Adipocyte (in vitro differentiated cells): Measurements from ENCODE around the gene CRACR2B.
A peak's percentile ranks its signal among the peaks of the same experiment; 100 is the strongest.

Experiments
- DNase-seq: peaks from one replicate; pipeline ENCODE4 v3.0.0-alpha.2; 2015; ENCODE audit warnings: low read depth
- H3K27me3 ChIP-seq: replicated peaks from 2 replicates; pipeline ENCODE4 v1.7.0; 2013; ENCODE audit warnings: mild to moderate bottlenecking, low read length, moderate library complexity; ENCODE audit not compliant: control insufficient read depth, insufficient read depth
- H3K36me3 ChIP-seq: 2 replicates; pipeline ENCODE4 v1.7.0; 2013; ENCODE audit warnings: low read length, mild to moderate bottlenecking, moderate library complexity; ENCODE audit not compliant: control insufficient read depth, insufficient read depth, severe bottlenecking
- H3K4me1 ChIP-seq: 2 replicates; pipeline ENCODE4 v1.7.0; 2013; ENCODE audit warnings: mild to moderate bottlenecking, low read length, moderate library complexity; ENCODE audit not compliant: control insufficient read depth, insufficient read depth
- H3K4me3 ChIP-seq: 2 replicates; pipeline ENCODE4 v1.7.0; 2013; ENCODE audit warnings: mild to moderate bottlenecking, low read length, moderate library complexity
- H3K9ac ChIP-seq: 2 replicates; pipeline ENCODE4 v1.7.0; 2013; ENCODE audit warnings: mild to moderate bottlenecking, low read length, moderate library complexity
- H3K9me3 ChIP-seq: 2 replicates; pipeline ENCODE4 v1.7.0; 2013; ENCODE audit warnings: mild to moderate bottlenecking, low read length, moderate library complexity; ENCODE audit not compliant: control insufficient read depth

CRACR2B gene

DNA sequence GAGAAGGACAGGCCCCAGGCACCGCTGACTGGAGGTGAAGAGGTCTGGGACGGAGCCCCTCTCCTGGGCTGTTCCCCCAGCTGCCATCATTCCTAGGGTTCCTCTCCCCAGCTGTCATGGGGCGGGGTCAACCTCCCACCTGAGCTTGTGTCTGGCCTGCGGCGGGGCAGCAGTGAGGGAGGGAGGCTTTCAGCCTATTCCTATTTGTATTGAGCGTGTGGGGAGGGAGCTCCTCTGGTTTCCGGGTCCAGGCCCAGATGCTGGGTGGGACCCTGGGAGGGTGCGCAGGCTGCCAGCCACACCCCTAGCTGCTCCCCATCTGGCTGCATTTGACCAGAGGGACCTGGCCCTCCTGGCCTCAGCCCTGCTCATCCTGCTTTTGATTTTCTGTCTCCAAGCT lies 28.7 kb downstream of the CRACR2B start:
- Histone ChIP-seq H3K9me3 (no peaks in the 10 kb centered on the region), H3K36me3 (no peaks in the 10 kb centered on the region), H3K9ac (no peak overlapping the region), H3K4me3 (no peak overlapping the region), H3K27me3 (no peaks in the 10 kb centered on the region), H3K4me1 (peaks cover 10% of the 10 kb centered on the region)
- DNase-seq, result no peak

DNA sequence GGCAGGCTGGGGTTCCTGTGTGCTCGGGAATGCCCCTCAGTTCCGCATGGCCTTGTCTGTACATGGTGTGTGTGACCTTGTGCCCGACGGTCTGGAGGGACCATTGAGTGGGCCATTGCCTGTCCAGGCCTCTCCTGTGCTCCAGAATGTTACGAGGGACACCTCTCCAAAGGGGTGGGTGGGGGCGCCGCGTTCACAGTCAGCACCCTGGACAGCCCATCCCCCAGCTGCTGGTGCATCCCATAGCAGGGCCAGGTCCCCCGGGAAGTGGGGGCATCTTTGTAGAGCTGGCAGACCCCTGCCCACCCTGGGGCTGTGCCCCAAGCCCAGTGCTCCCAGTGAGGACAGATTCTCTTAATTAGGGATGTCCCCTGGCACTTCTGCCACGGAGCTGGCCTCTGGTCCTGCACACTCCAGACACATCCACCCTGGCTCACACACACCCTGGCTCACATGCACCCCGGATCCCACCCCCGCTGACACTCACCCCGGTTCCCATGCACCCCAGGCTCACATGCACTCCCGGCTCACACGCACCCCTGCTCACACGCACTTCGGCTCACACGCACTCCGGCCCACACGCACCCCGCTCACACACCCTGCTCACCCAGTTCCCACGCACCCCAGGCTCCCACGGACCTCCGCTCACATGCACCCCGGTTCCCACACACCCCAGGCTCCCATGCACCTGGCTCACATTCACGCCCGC lies 30.5 kb downstream of the CRACR2B start:
- Histone ChIP-seq H3K4me3 (no peak overlapping the region), H3K9me3 (no peaks in the 10 kb centered on the region), H3K36me3 (no peaks in the 10 kb centered on the region), H3K9ac (no peak overlapping the region), H3K27me3 (no peaks in the 10 kb centered on the region), H3K4me1 (peaks cover 10% of the 10 kb centered on the region)
- no peak for DNase-seq

DNA sequence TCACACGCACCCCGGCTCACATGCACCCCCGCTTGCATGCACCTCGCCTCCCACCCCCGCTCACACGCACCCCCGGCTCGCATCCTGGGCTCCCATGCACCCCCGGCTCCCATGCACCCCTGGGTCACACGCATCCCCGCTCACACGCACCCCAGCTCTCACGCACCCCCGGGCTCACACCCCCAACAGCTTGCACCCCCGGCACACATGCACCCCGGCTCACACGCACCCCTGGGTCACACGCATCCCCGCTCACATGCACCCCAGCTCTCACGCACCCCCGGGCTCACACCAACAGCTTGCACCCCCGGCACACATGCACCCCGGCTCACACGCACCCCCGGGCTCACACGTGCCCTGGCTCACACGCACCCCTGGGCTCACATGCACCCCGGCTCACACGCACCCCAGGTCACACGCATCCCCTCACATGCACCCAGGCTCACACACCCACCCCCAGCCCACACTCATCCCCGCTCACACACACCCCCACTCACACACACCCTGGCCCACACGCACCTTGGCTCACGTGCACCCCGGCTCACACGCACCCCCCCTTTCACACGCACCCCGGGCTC lies 31.1 kb downstream of the CRACR2B start:
- Histone ChIP-seq H3K36me3 (peaks cover under 1% of the 10 kb centered on the region), H3K9ac (no peak overlapping the region), H3K27me3 (no peaks in the 10 kb centered on the region), H3K9me3 (no peaks in the 10 kb centered on the region), H3K4me3 (no peak overlapping the region), H3K4me1 (peaks cover 10% of the 10 kb centered on the region)
- DNase-seq, result no peak

DNA sequence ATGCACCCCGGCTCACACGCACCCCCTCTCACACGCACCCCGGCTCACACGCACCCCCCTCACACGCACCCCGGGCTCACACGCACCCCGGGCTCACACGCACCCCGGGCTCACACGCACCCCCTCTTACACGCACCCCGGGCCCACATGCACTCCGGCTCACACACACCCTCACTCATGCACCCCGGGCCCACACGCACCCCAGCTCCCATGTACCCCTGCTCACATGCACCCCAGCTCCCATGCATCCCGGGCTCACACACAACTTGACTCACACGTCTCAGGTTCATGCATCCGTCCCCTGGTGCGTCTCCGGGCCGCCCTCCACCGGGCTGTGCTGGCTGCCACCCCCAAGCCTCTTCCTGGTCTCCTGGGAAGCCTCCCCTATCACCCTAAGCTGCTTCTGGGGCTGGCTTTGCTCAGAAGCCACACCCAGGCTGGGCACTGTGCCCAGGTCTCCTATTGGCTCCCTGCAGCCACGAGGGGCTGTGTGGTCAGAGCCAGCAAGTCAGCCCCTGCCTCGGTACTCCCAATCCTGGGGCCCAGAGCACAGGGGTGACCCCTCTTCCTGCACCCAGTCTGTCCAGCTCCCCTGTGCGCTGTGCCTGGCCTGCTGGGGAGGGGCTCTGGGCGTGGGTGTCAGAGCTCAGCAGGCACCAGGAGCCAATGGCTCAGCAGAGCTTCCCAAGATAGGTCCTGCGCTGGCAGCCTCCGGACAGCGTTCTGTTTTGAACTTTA lies 31.8 kb downstream of the CRACR2B start:
- H3K9ac ChIP-seq, result peak overlapping the region; percentile 66
- peaks cover 10% of the 10 kb centered on the region for H3K4me1 ChIP-seq
- H3K4me3 ChIP-seq, result peak overlapping the region; percentile 52
- no peaks in the 10 kb centered on the region for H3K27me3 ChIP-seq
- no peaks in the 10 kb centered on the region for H3K9me3 ChIP-seq
- H3K36me3 ChIP-seq, result peaks cover 5% of the 10 kb centered on the region
- peak; percentile 74 for DNase-seq

DNA sequence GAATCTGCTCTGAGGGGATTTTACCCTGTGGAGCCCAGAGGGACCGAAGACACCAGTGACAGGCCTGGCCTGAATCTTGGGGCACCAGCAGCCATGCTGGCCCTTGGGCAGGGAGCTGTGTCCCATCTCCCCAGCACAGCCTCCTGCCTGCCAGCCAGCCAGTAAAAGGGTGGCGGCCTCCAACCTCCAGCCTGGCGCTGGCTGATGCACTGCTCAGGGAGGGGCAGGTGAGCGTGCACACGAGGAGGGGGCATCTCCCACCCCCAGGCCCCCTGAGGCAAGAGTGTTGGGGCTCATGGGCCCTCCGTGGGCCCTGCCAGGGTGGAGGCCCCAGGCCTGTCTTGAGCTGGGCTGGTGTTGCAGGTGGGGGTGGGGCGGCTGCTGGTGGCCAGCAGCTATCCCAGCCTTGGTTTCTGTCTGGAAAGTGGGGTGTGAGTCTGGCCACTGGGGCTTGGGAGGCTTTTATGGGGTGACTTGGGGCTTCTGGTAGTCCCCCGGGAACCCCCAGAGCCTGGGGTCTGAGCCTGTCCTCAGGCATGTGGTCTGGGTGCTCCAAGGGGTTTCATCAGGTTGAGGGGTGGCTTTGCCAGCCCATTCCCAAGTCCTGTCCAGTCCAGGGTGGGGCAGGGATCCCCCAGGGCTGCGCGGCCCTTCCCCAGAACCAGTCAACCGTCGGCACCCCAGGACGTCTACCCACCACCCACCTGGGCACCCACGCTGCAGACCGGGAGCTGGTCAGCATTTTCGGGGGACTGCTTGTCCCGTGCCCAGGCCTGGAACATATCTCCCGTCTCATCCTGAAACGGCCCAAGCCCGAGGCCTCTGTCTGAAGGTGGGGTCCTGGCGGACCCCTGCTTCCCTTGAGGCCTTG lies 32.8 kb downstream of the CRACR2B start:
- H3K36me3 ChIP-seq, result peaks cover 12% of the 10 kb centered on the region
- peaks cover 10% of the 10 kb centered on the region for H3K4me1 ChIP-seq
- H3K9me3 ChIP-seq, result no peaks in the 10 kb centered on the region
- no peaks in the 10 kb centered on the region for H3K27me3 ChIP-seq
- no peak for DNase-seq
- H3K9ac ChIP-seq, result peak overlapping the region; percentile 66
- peak overlapping the region; percentile 52 for H3K4me3 ChIP-seq

DNA sequence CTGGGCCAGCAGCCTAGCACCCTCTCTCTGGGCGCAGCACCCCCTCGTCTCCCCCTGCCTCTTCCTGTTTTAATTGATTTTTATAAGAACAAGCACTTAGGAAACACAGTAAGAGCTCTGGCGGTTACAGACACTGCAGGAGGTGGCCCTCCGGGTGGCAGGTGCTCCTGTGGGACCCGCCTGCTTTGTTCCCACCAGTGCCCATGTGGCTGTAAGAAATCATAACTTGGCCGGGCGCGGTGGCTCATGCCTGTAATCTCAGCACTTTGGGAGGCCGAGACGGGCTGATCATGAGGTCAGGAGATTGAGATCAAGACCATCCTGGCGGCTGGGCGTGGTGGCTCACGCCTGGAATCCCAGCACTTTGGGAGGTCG lies 33.4 kb downstream of the CRACR2B start:
- Histone ChIP-seq H3K27me3 (no peaks in the 10 kb centered on the region), H3K36me3 (peaks cover 18% of the 10 kb centered on the region), H3K9ac (no peak overlapping the region), H3K9me3 (no peaks in the 10 kb centered on the region), H3K4me1 (peaks cover 10% of the 10 kb centered on the region), H3K4me3 (no peak overlapping the region)
- DNase-seq, result no peak

DNA sequence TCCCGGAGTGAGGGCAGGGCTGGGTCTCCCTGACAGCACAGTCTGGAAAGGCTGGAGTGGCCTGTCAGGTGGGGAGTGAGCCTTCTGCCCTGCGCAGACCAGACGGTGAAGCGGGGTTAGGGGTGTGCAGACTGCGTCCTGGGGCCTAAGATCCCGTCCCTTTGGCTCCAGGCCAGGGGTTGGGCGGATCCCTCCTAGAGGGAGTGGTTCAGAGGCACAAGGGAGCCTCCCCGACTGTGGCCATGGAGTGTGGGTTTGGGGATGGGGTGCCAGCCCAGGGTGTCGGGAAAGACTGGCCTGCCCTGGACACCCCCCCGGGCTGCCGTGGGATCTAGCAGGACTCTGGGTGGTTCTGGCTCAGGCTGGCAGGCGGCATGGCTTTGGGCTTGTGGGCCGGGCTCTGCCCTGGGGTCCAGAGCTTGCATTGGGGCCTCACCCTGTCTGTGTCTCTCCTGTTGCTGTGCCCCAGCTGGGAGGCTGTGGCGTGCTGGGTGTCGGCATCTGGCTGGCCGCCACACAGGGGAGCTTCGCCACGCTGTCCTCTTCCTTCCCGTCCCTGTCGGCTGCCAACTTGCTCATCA lies 34.5 kb downstream of the CRACR2B start:
- Histone ChIP-seq H3K4me1 (peaks cover 10% of the 10 kb centered on the region), H3K4me3 (no peak overlapping the region), H3K9ac (no peak overlapping the region), H3K36me3 (peaks cover 18% of the 10 kb centered on the region), H3K27me3 (no peaks in the 10 kb centered on the region), H3K9me3 (no peaks in the 10 kb centered on the region)
- DNase-seq, result peak; percentile 30

DNA sequence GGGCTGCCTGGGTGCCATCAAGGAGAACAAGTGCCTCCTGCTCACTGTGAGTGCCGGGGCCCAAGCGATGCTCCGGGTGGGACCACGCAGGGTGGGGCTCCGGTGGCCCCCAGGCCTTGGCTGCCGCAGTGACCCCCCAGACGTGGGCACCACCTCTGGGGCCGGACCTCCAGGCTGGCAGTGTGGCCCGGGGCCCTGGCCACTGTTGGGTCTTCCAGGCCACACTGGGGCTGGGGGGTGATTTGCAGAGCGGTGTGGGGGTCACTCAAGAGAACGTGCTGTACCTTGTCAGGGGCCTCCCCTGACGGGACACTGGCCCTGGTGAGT lies 34.9 kb downstream of the CRACR2B start:
- DNase-seq, result no peak
- Histone ChIP-seq H3K27me3 (no peaks in the 10 kb centered on the region), H3K4me1 (peaks cover 10% of the 10 kb centered on the region), H3K4me3 (no peak overlapping the region), H3K9ac (no peak overlapping the region), H3K9me3 (no peaks in the 10 kb centered on the region), H3K36me3 (peaks cover 18% of the 10 kb centered on the region)

DNA sequence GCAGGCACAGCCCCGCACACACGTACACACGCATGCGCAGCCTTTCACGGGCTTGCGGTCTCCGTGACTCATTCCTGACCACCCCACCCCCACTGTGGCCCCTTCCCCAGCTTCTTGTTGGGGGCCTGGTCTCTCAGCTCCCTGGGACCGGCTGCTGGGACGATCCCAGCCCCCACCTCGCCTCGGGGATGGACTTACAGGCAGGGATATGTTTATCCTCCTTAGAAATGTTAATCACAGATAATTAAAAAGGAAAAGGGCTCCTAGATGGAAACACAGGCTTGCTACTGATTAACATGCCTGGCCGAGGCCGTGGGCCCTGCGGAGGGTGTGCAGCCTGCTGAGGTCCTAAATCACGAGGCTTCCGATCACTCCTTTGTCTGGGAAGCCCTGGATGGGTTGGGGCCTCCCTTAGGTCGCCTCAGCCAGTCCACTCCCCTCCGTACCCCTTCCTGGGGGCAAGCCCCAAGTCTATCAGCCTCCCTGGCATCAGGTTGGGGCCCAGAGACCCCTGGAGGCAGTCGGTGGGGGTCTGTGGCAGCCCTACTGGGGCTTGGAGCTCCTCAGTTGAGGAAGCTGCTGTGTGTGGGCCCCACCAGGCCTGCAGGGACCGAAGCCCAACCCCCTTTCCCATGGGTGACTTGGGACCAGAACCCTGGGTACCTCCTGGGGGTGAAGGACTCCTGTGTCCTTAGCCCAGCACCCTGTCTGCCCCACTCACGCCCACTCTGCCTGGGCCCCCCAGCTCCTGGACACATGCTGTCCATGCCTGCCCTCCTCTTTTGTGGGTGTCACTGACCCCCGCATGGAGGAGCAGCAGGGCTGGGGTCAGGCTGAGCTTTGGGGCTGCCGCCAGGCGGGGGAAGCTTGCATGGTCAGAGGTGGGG lies 35.5 kb downstream of the CRACR2B start:
- DNase-seq, result no peak
- Histone ChIP-seq H3K36me3 (peaks cover 18% of the 10 kb centered on the region), H3K4me1 (peaks cover 10% of the 10 kb centered on the region), H3K4me3 (no peak overlapping the region), H3K27me3 (no peaks in the 10 kb centered on the region), H3K9me3 (no peaks in the 10 kb centered on the region), H3K9ac (no peak overlapping the region)
